Cortex of kidney (tissue), 1 donor: ENCODE data around the gene NFS1.

Experiments
- DNase-seq: peaks from one replicate; lab custom pipeline; 2025; lab: John Stamatoyannopoulos, UW

NFS1 gene

DNA sequence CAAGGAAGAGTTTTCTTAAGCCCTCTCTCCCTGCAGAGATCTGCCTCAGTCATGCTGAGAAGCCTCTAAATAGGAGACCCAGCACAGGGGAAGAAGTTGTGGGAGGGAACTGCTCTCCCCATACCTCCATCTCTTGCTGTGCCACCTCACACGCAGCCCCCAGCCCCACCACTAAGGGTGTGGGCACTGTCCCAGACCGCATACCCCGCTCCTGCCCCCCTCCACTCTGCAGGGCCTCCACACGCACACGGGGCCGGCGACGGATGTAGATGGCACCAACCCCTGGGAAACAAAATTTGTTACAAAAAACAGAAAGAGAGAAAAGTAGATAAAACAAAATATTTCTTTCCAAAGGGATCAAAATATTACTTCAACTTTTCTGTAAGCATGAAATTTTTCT, 24.2 kb downstream of the NFS1 start:
- DNase-seq: no peak

- no peak for DNase-seq
Observed at GRCh38 chr20:35673884-35674283, 25.3 kb downstream of the NFS1 start.

- no peak for DNase-seq
Observed at GRCh38 chr20:35669681-35670080, 29.5 kb downstream of the NFS1 start.

- DNase-seq: no peak
Observed at GRCh38 chr20:35669221-35669620, 29.9 kb downstream of the NFS1 start.

GRCh38 chr20:35665949-35666288, 33.2 kb downstream of the NFS1 start:
- no peak for DNase-seq

- DNase-seq: no peak
Observed at GRCh38 chr20:35664466-35665206, 34.5 kb downstream of the NFS1 start, which contains the start of the genes CPNE1 and RBM12. TSS of gene CPNE1 (minus strand) at chr20:35664900. CDS start at chr20:35632923, 31,977 bp downstream. TSS of gene RBM12 (minus strand) at chr20:35664900. CDS start at chr20:35655322, 9,578 bp downstream.

- no peak for DNase-seq
Observed at GRCh38 chr20:35663516-35664465, 35.4 kb downstream of the NFS1 start.

DNA sequence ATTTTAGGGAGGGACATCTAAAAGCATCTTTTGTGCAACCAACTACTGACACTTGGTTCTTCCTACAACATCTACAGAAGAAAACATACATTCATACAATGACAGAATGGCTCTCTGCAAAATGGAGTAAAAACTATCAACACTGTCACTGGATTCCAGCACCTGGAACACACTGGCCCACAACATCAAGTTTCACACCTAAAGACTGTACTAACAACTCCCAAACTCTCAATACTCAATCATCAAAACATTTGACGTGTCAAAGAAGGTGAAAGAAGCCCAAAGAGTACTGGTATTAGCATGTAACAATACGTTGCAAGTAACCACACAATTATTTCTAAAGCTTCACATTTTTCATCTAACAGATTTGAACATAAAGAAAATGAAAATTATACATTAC, 36.6 kb downstream of the NFS1 start:
- DNase-seq: no peak

DNA sequence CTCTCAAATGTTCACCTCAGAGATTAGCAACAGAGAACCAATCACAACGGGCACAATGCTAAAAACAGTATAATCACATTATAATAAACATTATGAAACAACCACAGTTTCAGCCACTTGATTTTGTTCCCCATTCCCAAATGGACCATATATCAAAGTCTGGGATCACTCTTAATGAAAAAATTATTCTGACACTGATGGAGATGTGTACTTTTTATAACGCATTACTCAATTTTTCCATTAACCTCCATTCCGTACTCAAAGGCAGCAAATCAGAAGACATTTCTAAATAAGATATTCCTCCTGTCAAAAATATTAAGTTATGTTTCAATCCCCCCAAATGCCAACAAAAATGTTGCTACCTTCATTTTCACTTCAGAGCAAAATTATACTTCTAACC, 37.2 kb downstream of the NFS1 start:
- no peak for DNase-seq

DNA sequence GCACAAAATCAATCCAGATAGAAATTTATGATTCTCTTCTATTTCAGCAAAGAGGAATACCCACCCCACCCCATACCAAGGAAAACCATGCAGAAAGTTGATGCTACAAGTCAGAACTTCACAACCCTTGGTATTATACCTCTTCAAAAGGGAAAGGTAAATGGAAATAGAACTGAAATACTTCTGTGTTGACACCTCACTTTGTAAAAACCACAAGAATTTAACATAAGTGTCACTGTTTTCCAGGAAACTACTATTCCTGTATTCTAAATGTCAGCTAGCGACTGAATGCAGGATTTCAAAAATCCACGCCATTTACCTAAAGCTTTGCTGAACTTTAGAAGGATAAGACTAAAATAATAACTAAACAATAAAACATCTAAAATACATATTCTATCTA, 38.1 kb downstream of the NFS1 start:
- DNase-seq: no peak

DNA sequence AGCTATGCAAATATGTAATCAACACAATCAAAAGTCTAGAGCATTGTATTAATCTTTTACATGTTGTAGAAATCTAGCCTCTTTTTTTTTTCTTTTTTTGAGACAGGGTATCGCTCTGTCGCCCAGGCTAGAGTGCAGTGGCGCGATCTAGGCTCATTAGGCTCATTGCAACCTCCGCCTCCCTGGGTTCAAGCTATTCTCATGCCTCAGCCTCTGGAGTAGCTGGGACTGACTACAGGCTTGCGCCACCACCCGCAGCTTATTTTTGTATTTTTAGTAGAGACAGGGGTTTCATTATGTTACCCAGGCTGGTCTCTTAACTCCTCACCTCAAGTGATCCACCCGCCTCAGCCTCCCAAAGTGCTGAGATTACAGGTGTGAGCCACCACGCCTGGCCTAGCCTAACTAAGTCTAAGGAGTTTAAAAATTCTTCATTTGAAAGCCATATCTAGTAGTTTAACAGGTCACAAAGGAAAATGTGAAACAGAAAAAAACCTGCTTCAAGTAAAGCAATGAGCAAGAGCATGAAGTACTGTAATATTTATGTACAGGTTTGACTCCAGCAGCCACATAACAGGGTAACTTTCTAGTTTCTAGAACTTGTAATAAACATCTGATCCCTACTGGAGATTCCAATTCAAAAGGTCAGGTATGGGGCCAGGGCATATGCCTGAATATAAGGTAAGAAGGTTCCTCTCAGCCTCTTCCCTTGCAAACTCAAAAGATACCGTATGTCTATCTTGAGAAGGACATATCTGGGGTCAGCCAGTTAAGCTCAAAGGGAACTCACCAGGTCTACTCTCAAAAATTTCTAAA, 38.8 kb downstream of the NFS1 start:
- DNase-seq: no peak

DNA sequence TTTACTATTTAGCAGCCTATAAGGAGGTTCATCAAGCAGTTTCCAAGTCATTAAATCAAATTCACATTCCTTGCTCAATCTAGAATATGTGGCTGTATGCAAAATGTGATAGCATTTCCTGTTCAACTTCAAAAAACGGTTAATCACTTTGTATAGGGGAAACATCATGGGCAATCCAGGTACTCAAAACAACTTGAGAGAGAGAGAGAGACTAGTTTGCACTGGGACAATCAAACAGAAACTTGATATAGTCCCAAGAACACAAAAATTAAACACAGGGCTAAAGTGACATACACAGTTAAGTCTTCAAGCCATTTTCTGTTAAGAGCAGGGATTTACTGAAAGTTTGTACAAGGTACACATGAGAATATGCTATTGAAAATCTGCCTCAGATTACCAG, 41.9 kb downstream of the NFS1 start:
- DNase-seq: no peak

- no peak for DNase-seq
Observed at GRCh38 chr20:35654415-35654814, 44.7 kb downstream of the NFS1 start.

GRCh38 chr20:35653893-35654292, 45.3 kb downstream of the NFS1 start:
- DNase-seq: no peak

DNA sequence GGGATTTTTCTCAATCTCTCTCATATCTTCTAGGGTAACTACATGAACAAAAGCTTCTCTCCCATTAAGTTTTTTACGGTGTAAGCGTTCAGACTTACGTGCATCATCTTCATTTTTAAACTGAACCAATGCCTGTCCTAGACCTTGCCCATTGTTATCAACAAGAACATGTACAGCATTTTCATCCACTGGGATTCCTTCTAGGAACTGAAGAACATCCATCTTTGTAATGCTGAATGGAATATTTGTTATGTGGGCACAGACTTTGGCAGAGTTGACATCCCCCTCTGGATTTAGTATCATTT, 45.8 kb downstream of the NFS1 start:
- DNase-seq: no peak

GRCh38 chr20:35652641-35653429, 46.3 kb downstream of the NFS1 start:
- no peak for DNase-seq

- DNase-seq: no peak
Observed at GRCh38 chr20:35651958-35652357, 47.2 kb downstream of the NFS1 start.

DNA sequence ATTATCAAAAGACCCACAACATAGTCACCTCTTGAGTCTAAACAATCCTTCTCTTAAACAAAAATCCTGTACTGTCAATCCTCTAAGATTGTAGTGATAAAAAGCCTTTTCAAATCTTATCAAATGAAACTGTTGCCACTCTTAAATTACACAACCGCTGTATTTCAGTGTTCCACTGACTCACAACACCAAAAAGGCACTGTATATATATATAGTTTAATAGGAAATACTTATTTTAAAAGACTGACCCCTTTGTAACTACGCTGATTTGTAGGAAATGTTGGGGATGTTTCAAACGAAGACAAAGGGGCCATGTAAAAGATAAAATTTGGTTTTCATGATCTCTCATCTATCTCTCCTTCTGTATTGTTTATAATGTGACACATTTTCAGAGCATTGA, 48.5 kb downstream of the NFS1 start:
- no peak for DNase-seq

DNA sequence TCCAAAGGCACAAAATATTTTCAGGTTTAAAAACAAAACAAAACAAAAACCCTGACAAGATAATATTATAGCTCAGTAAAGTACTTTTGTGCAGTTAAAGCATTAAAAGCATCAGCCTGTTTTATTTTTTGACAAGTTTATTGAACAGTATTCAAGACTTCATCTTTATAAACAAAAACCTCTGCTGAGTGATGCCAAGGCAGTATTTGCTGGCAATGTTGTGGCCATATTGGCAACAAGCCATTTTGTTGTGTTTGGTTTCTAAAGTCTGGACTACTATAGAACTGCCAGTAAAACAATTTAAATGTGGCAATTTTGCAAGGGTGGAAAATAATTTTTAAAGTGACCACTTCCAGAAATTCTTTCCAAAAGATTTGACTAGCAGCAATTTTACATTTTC, 50.3 kb downstream of the NFS1 start:
- no peak for DNase-seq

DNA sequence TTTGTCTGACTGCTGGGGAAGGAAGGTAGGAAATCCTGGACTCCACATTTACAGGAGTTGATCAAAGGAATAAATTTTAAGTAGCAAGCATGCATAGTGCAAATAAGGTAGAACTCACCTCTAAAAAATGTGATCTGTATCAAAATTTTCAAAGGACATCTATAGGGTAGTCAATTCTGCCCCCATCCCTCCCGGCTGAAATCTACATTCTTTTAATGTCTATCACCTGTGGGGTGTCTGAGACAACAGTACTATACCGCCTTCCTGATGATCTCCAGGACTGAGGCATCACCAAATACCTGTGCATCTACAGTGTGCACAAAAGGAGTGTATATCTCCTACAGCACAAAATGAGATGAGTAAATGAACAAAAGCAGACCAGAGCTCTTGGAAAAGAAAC, 54.3 kb downstream of the NFS1 start:
- no peak for DNase-seq

GRCh38 chr20:35643045-35643444, 56.1 kb downstream of the NFS1 start:
- DNase-seq: no peak

DNA sequence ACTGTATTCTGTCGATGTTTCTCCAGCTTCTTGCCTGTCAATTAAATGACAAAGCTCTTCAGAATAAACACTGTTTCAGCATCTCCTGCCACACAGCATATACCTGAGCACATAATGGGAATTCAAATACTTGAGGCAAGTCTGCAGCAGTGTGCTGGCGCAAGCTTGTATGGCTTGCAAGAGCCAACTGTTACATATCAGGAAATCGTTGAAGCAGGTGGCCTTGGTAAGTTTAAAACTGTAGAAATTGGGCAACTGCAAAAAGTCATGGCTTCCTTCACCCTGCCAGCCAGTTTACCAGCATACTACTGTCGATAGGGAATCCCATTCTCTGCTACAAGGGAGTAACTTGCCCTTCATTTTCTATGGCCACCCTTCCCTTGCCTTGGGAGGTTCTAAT, 57.4 kb downstream of the NFS1 start:
- no peak for DNase-seq
